HepG2 (cell line): ENCODE measurements around the gene STK4. TPM values are rescaled to one million over a fixed set of nuclear protein-coding genes. Genes with fewer than 3 reads are reported as not detected.

Source experiments
- CEBPB ChIP-seq: IDR thresholded peaks from 2 replicates; pipeline ENCODE4 v1.6.1; 2011; ENCODE audit warnings: low read depth, low read length, improper control_type of control experiment, borderline replicate concordance
- CEBPG ChIP-seq: IDR thresholded peaks from 2 replicates; pipeline ENCODE4 v1.6.1; 2016
- CSRNP1 ChIP-seq: sonication (generic); formaldehyde crosslinking; IDR thresholded peaks from 2 replicates; pipeline ENCODE4 v1.8.1; 2023; ENCODE audit warnings: mild to moderate bottlenecking, missing genetic modification reagents
- HNRNPK ChIP-seq: fragments of 200-400 bp; formaldehyde crosslinking; IDR thresholded peaks from 2 replicates; pipeline ENCODE4 v1.6.1; 2018; ENCODE audit warnings: low read length, low read depth, moderate library complexity, mild to moderate bottlenecking; ENCODE audit not compliant: poor library complexity, severe bottlenecking
- KDM2A ChIP-seq: sonication (generic); formaldehyde crosslinking; IDR thresholded peaks from 2 replicates; pipeline ENCODE4 v1.4.0; 2020; ENCODE audit warnings: low read depth, missing genetic modification reagents, borderline replicate concordance
- MAFG ChIP-seq: sonication (generic); formaldehyde crosslinking; IDR thresholded peaks from 2 replicates; pipeline ENCODE4 v1.5.1; 2020; ENCODE audit warnings: mild to moderate bottlenecking, missing genetic modification reagents
- NFATC3 ChIP-seq: sonication (generic); formaldehyde crosslinking; IDR thresholded peaks from 2 replicates; pipeline ENCODE4 v1.5.1; 2020; ENCODE audit warnings: mild to moderate bottlenecking, missing genetic modification reagents
- NFE2L1 ChIP-seq: sonication (generic); formaldehyde crosslinking; IDR thresholded peaks from 2 replicates; pipeline ENCODE4 v1.4.0; 2020; ENCODE audit warnings: missing genetic modification reagents, mild to moderate bottlenecking, borderline replicate concordance
- NFKB2 ChIP-seq: sonication (generic); formaldehyde crosslinking; IDR thresholded peaks from 2 replicates; pipeline ENCODE4 v1.4.0; 2020; ENCODE audit warnings: missing genetic modification reagents, borderline replicate concordance
- PAWR ChIP-seq: sonication (generic); formaldehyde crosslinking; IDR thresholded peaks from 2 replicates; pipeline ENCODE4 v1.4.0; 2020; ENCODE audit warnings: missing genetic modification reagents, mild to moderate bottlenecking, borderline replicate concordance
- SMAD1 ChIP-seq: sonication (generic); formaldehyde crosslinking; IDR thresholded peaks from 2 replicates; pipeline ENCODE4 v1.4.0; 2020; ENCODE audit warnings: missing genetic modification reagents, low read depth, mild to moderate bottlenecking, borderline replicate concordance
- SNAPC4 ChIP-seq: sonication (generic); formaldehyde crosslinking; IDR thresholded peaks from 2 replicates; pipeline ENCODE4 v1.4.0; 2020; ENCODE audit warnings: mild to moderate bottlenecking, missing genetic modification reagents
- TCF7L2 ChIP-seq: IDR thresholded peaks from 2 replicates; pipeline ENCODE4 v1.6.1; 2011; ENCODE audit warnings: mild to moderate bottlenecking, low read depth, low read length, moderate library complexity
- TOPORS ChIP-seq: sonication (generic); formaldehyde crosslinking; IDR thresholded peaks from 2 replicates; pipeline ENCODE4 v1.8.0; 2023; ENCODE audit warnings: mild to moderate bottlenecking, missing genetic modification reagents
- ZNF282 ChIP-seq: fragments of 450-650 bp; IDR thresholded peaks from 2 replicates; pipeline ENCODE4 v1.6.1; 2018; ENCODE audit not compliant: partially characterized antibody
- ZNF552 ChIP-seq: sonication (generic); formaldehyde crosslinking; IDR thresholded peaks from 2 replicates; pipeline ENCODE4 v1.9.0; 2022; ENCODE audit warnings: missing genetic modification reagents, mild to moderate bottlenecking, borderline replicate concordance
- ZNF614 ChIP-seq: IDR thresholded peaks from 2 replicates; pipeline ENCODE4 v1.6.1; 2018; ENCODE audit warnings: missing biosample characterization, missing genetic modification reagents, inconsistent platforms, borderline replicate concordance
- polyA plus RNA-seq, 8 experiments: library from polyadenylated mRNA; depleted of rRNA in 3 of 8; stranded (reverse) in 7 of 8; unstranded in 1 of 8; fragments of >200 nt; fragmentation: Illumina TruSeq in 4 of 8; extraction: Trizol in 4 of 8; gene quantifications; 2 replicates each; pipeline versions ENCODE4 v1.2.1 to v1.2.3, GENCODE V29; 2011 to 2016; ENCODE audit warnings: low read depth in 4 of 8, missing spikeins in 1 of 8, mixed read lengths in 1 of 8; ENCODE audit not compliant: insufficient read depth in 1 of 8
- total RNA-seq, 5 experiments: library from RNA; depleted of rRNA; stranded (reverse); fragments of >200 nt; fragmentation: Illumina TruSeq; extraction: Trizol; gene quantifications; 2 replicates each; pipeline ENCODE4 v1.2.3, GENCODE V29; 2016; ENCODE audit warnings: low read depth in 1 of 5
- TF ChIP-seq, protein P1 (sequence below): sonication (generic); formaldehyde crosslinking; IDR thresholded peaks from 2 replicates; pipeline ENCODE4 v1.5.0; 2020; ENCODE audit warnings: mild to moderate bottlenecking, missing genetic modification reagents

STK4 gene
- total and polyA plus RNA-seq, 2 of the 13 experiments (the other 11 are each of a cell fraction or from before 2014, with no cell fraction given), result 25.6 to 38.3 TPM

GRCh38 chr20:44966030-44966961 lies at the start of gene STK4 (continued):
- TF ChIP-seq KDM2A (CRISPR knock-in tag) (peak; percentile 99), SNAPC4 (CRISPR knock-in tag) (peak; percentile 91), NFATC3 (CRISPR knock-in tag) (peak; percentile 99), CEBPB (no peak), ZNF282 (no peak), TCF7L2 (no peak), MAFG (CRISPR knock-in tag) (0 out of 2 replicates have a peak, but pooled peaks have one; percentile 26), SMAD1 (CRISPR knock-in tag) (peak; percentile 99), CSRNP1 (CRISPR knock-in tag) (peak; percentile 95), HNRNPK (peak; percentile 97), NFKB2 (CRISPR knock-in tag) (peak; percentile 95; the same call in 1 of the 2 replicates), PAWR (peak; percentile 19; the same call in 1 of the 2 replicates), TOPORS (CRISPR knock-in tag) (no peak; the same call in 1 of the 2 replicates), ZNF614 (CRISPR knock-in tag) (peak; percentile 95), CEBPG (CRISPR knock-in tag) (peak; percentile 57), NFE2L1 (CRISPR knock-in tag) (0 out of 2 replicates have a peak, but pooled peaks have one; percentile 38), ZNF552 (peak; percentile 87; the same call in 1 of the 2 replicates)
- TF ChIP-seq, protein P1, sequence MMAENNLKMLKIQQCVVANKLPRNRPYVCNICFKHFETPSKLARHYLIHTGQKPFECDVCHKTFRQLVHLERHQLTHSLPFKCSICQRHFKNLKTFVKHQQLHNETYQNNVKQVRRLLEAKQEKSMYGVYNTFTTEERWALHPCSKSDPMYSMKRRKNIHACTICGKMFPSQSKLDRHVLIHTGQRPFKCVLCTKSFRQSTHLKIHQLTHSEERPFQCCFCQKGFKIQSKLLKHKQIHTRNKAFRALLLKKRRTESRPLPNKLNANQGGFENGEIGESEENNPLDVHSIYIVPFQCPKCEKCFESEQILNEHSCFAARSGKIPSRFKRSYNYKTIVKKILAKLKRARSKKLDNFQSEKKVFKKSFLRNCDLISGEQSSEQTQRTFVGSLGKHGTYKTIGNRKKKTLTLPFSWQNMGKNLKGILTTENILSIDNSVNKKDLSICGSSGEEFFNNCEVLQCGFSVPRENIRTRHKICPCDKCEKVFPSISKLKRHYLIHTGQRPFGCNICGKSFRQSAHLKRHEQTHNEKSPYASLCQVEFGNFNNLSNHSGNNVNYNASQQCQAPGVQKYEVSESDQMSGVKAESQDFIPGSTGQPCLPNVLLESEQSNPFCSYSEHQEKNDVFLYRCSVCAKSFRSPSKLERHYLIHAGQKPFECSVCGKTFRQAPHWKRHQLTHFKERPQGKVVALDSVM (CRISPR knock-in tag), result no peak
